H1 (cell line): ENCODE measurements around the gene SCPEP1. TPM values are rescaled to one million over a fixed set of nuclear protein-coding genes. Genes with fewer than 3 reads are reported as not detected.

ENCODE experiments used
- CTCF ChIA-PET: fragments of 300-600 bp; sonication (Branson Sonifier 250); formaldehyde crosslinking; loops from one replicate; lab custom pipeline; 2021; ENCODE audit not compliant: partially characterized antibody; lab: Charles Lee
- POLR2A ChIA-PET: fragments of 300-600 bp; sonication (Branson Sonifier 250); formaldehyde crosslinking; loops from one replicate; lab custom pipeline; 2021; ENCODE audit warnings: inconsistent platforms; ENCODE audit not compliant: partially characterized antibody; lab: Charles Lee
- DNase-seq, 2 experiments: peaks; one replicate each; pipeline versions ENCODE4 v3.0.0 to v3.0.0-alpha.2; 2010 to 2022; ENCODE audit warnings: low spot score in 2 of 2, low read depth in 1 of 2, mixed read lengths in 1 of 2
- FAIRE-seq: peaks from 2 replicates; lab custom pipeline; 2011; peaks lifted over from hg19 to GRCh38; lab: Jason Lieb, UNC
- H2AFZ ChIP-seq: 2 replicates; pipeline ENCODE4 v1.8.1; 2012; ENCODE audit warnings: low read length, inconsistent platforms
- H2AK5ac ChIP-seq: 2 replicates; pipeline ENCODE4 v1.6.1; 2013; ENCODE audit warnings: low read depth, low read length
- H2BK120ac ChIP-seq: replicated peaks from 2 replicates; pipeline ENCODE3; 2013; ENCODE audit warnings: low read depth, low read length, inconsistent platforms
- H2BK12ac ChIP-seq: 2 replicates; pipeline ENCODE4 v1.6.1; 2013; ENCODE audit warnings: low read depth, low read length
- H2BK15ac ChIP-seq: 2 replicates; pipeline ENCODE4 v1.6.1; 2013; ENCODE audit warnings: low read length
- H2BK20ac ChIP-seq: 2 replicates; pipeline ENCODE4 v1.6.1; 2013; ENCODE audit warnings: low read length
- H2BK5ac ChIP-seq: 2 replicates; pipeline ENCODE4 v1.6.1; 2013; ENCODE audit warnings: low read depth, low read length
- H3K14ac ChIP-seq: 2 replicates; pipeline ENCODE4 v1.6.1; 2013; ENCODE audit warnings: inconsistent platforms; ENCODE audit not compliant: insufficient read length
- H3K18ac ChIP-seq: 2 replicates; pipeline ENCODE4 v1.6.1; 2013; ENCODE audit warnings: low read length; ENCODE audit errors: extremely low read depth
- H3K23ac ChIP-seq: 2 replicates; pipeline ENCODE4 v1.6.1; 2013; ENCODE audit warnings: inconsistent platforms; ENCODE audit not compliant: insufficient read length
- H3K23me2 ChIP-seq: 2 replicates; pipeline ENCODE4 v1.6.1; 2013; ENCODE audit warnings: low read depth, low read length
- H3K27ac ChIP-seq: 2 replicates; pipeline ENCODE4 v1.6.1; 2011; ENCODE audit warnings: low read depth, low read length, inconsistent platforms
- H3K27me3 ChIP-seq, 4 experiments: replicated peaks in 1 of 4; 1 replicate in 1 of 4; 2 replicates in 3 of 4; pipeline versions ENCODE4 v1.6.1 to v1.8.1; 2011 to 2013; ENCODE audit warnings: low read length in 3 of 4, mild to moderate bottlenecking in 3 of 4, inconsistent platforms in 2 of 4, mixed read lengths in 2 of 4, moderate library complexity in 1 of 4; ENCODE audit not compliant: control insufficient read depth in 3 of 4, insufficient read depth in 3 of 4; ENCODE audit errors: extremely low read depth in 1 of 4
- H3K36me3 ChIP-seq, 4 experiments: 2 replicates each; pipeline versions ENCODE4 v1.6.1 to v1.8.1; 2011 to 2013; ENCODE audit warnings: mild to moderate bottlenecking in 4 of 4, low read length in 3 of 4, moderate library complexity in 2 of 4, control low read depth in 1 of 4, inconsistent platforms in 1 of 4; ENCODE audit not compliant: insufficient read depth in 4 of 4, control insufficient read depth in 2 of 4
- H3K4ac ChIP-seq: replicated peaks from 2 replicates; pipeline ENCODE3; 2013; ENCODE audit warnings: low read length, low read depth, mixed read lengths, inconsistent platforms; ENCODE audit not compliant: insufficient read length
- H3K4me1 ChIP-seq, 4 experiments: replicated peaks in 1 of 4; 1 replicate in 1 of 4; 2 replicates in 3 of 4; pipeline versions ENCODE4 v1.6.1 to v1.8.1; 2011 to 2013; ENCODE audit warnings: low read length in 3 of 4, inconsistent platforms in 2 of 4, mixed read lengths in 1 of 4; ENCODE audit not compliant: insufficient read depth in 4 of 4, control insufficient read depth in 3 of 4
- H3K4me2 ChIP-seq, 2 experiments: 2 replicates each; pipeline versions ENCODE4 v1.6.1 to v1.8.1; 2011 to 2013; ENCODE audit warnings: low read depth in 2 of 2, low read length in 2 of 2, control low read depth in 1 of 2, inconsistent platforms in 1 of 2, mild to moderate bottlenecking in 1 of 2; ENCODE audit not compliant: insufficient read depth in 1 of 2
- H3K4me3 ChIP-seq, 4 experiments: fragments of 200-600, 300-600 bp in 1 of 4; sonication (generic), shearing (Covaris generic), sonication (Bioruptor Twin) in 1 of 4; 2 replicates each; pipeline versions ENCODE4 v1.5.1 to v1.8.1; 2011 to 2016; ENCODE audit warnings: low read length in 4 of 4, low read depth in 3 of 4, control low read depth in 2 of 4, inconsistent platforms in 2 of 4, mild to moderate bottlenecking in 2 of 4, mixed read lengths in 1 of 4, moderate library complexity in 1 of 4; ENCODE audit not compliant: insufficient read depth in 2 of 4; ENCODE audit errors: extremely low read depth in 1 of 4
- H3K56ac ChIP-seq: replicated peaks from 2 replicates; pipeline ENCODE3; 2013; ENCODE audit warnings: low read depth, mild to moderate bottlenecking, mixed read lengths, low read length, inconsistent platforms; ENCODE audit not compliant: insufficient read length
- H3K79me1 ChIP-seq: 2 replicates; pipeline ENCODE4 v1.6.1; 2013; ENCODE audit warnings: low read depth, low read length, control low read depth
- H3K79me2 ChIP-seq, 2 experiments: 2 replicates each; pipeline versions ENCODE4 v1.6.1 to v1.8.1; 2012 to 2013; ENCODE audit warnings: low read length in 2 of 2, mild to moderate bottlenecking in 2 of 2, inconsistent platforms in 1 of 2; ENCODE audit not compliant: insufficient read depth in 2 of 2, control insufficient read depth in 1 of 2
- H3K9ac ChIP-seq, 4 experiments: replicated peaks in 1 of 4; 1 replicate in 1 of 4; 2 replicates in 3 of 4; pipeline versions ENCODE4 v1.6.1 to v1.8.1; 2011 to 2013; ENCODE audit warnings: low read depth in 3 of 4, low read length in 3 of 4, control low read depth in 2 of 4, mild to moderate bottlenecking in 2 of 4, moderate library complexity in 2 of 4, inconsistent platforms in 1 of 4; ENCODE audit errors: extremely low read depth in 1 of 4
- H3K9me3 ChIP-seq, 2 experiments: 2 replicates each; pipeline versions ENCODE4 v1.6.1 to v1.8.1; 2012 to 2013; ENCODE audit warnings: mild to moderate bottlenecking in 2 of 2, moderate library complexity in 2 of 2, control low read depth in 1 of 2, inconsistent platforms in 1 of 2, low read depth in 1 of 2, low read length in 1 of 2, mixed read lengths in 1 of 2; ENCODE audit not compliant: insufficient read depth in 2 of 2
- H4K20me1 ChIP-seq, 2 experiments: replicated peaks in 1 of 2; 2 replicates each; pipeline versions ENCODE3 to v1.8.1; 2011 to 2013; ENCODE audit warnings: inconsistent platforms in 2 of 2, low read length in 2 of 2, mild to moderate bottlenecking in 1 of 2; ENCODE audit not compliant: insufficient read depth in 2 of 2, control insufficient read depth in 1 of 2
- H4K5ac ChIP-seq: 2 replicates; pipeline ENCODE4 v1.6.1; 2013; ENCODE audit warnings: low read length, low read depth, mixed read lengths, inconsistent platforms; ENCODE audit not compliant: insufficient read length
- H4K8ac ChIP-seq: 2 replicates; pipeline ENCODE4 v1.8.0; 2013; ENCODE audit warnings: mild to moderate bottlenecking, moderate library complexity, low read length, inconsistent platforms; ENCODE audit not compliant: insufficient read depth; ENCODE audit errors: extremely low read depth
- H4K91ac ChIP-seq: replicated peaks from 2 replicates; pipeline ENCODE3; 2013; ENCODE audit warnings: low read length, mixed read lengths, inconsistent platforms; ENCODE audit not compliant: insufficient read length
- EGR1 ChIP-seq: IDR thresholded peaks from 2 replicates; pipeline ENCODE4 v1.6.1; 2011; ENCODE audit warnings: low read depth, low read length, borderline replicate concordance
- HDAC6 ChIP-seq: IDR thresholded peaks from one replicate; pipeline ENCODE4 v1.7.1; 2012; ENCODE audit warnings: low read depth, mild to moderate bottlenecking, inconsistent platforms, low read length, moderate library complexity
- NANOG ChIP-seq: IDR thresholded peaks from 2 replicates; pipeline ENCODE4 v1.6.1; 2011; ENCODE audit warnings: low read length, low read depth, mild to moderate bottlenecking, inconsistent platforms; ENCODE audit not compliant: insufficient read depth, poor library complexity, severe bottlenecking
- PHF8 ChIP-seq: fragments of 200-600 bp; sonication (generic); conservative IDR thresholded peaks from 2 replicates; pipeline ENCODE4 v1.7.1; 2012; ENCODE audit warnings: low read depth, mild to moderate bottlenecking, inconsistent platforms, low read length, moderate library complexity
- TCF12 ChIP-seq: IDR thresholded peaks from 2 replicates; pipeline ENCODE4 v1.6.1; 2011; ENCODE audit warnings: low read depth, mild to moderate bottlenecking, low read length
- YY1 ChIP-seq: IDR thresholded peaks from 2 replicates; pipeline ENCODE4 v1.6.1; 2011; ENCODE audit warnings: low read depth, mild to moderate bottlenecking, low read length
- ZNF274 ChIP-seq: IDR thresholded peaks from 2 replicates; pipeline ENCODE4 v1.7.0; 2012; ENCODE audit warnings: low read length, borderline replicate concordance; ENCODE audit errors: extremely low read depth
- WGBS, 2 experiments: shearing (Covaris generic) in 1 of 2; methylation state at CpG; one replicate each; pipeline versions ENCODE4 v1.1.6 to v1.1.7; 2013 to 2015; ENCODE audit warnings: low lambda C conversion rate in 2 of 2, mixed read lengths in 2 of 2, inconsistent platforms in 1 of 2, low coverage in 1 of 2, missing lambda C conversion rate in 1 of 2; ENCODE audit not compliant: insufficient replicate concordance in 2 of 2, insufficient coverage in 1 of 2, insufficient read length in 1 of 2; ENCODE audit errors: extremely low coverage in 1 of 2, missing lambda C conversion rate in 1 of 2; 5-methylcytosine and 5-hydroxymethylcytosine counted together
- polyA plus RNA-seq, 7 experiments: library from polyadenylated mRNA; depleted of rRNA in 3 of 7; stranded (reverse) in 5 of 7; unstranded in 2 of 7; fragments of >200 nt in 5 of 7; fragments of 200-250 nt in 2 of 7; gene quantifications; 1 replicate in 5 of 7; 2 replicates in 1 of 7; 4 replicates in 1 of 7; pipeline versions ENCODE4 v1.2.1 to v1.2.3, GENCODE V29; 2011 to 2013; ENCODE audit warnings: missing spikeins in 2 of 7, mixed read lengths in 2 of 7
- total RNA-seq: library from RNA; stranded (reverse); fragmentation: NEBNext Ultra II Directional; extraction: Animal tissue kit (Norgen Biotek cat#: 25700); gene quantifications from 2 replicates; pipeline ENCODE4 v1.2.1, GENCODE V29; 2021

SCPEP1 gene
- total and polyA plus RNA-seq, 2 of the 8 experiments (the other 6 are each of a cell fraction or from before 2014, with no cell fraction given) = 30.7 to 52.6 TPM

GRCh38 chr17:57043276-57043675 lies 65.3 kb downstream of the SCPEP1 start:
- H3K4me2 ChIP-seq = no peak overlapping the region
- H3K18ac ChIP-seq = no peak overlapping the region
- no peaks in the 10 kb centered on the region for H3K23me2 ChIP-seq
- ChIA-PET CTCF (interaction anchor here (0.6 to 1.4 kb wide), 2 partner anchors 9 to 739 kb away, joined by 3 read pairs; no protein-coding TSS in a partner anchor), POLR2A (no interaction called here)
- no peak overlapping the region for H3K23ac ChIP-seq
- H2BK15ac ChIP-seq = no peak overlapping the region
- peaks cover 0 to 6% (median 4%) of the 10 kb centered on the region in 4 experiments; a peak in 3 of 7 replicates for H3K4me1 ChIP-seq
- H3K9ac ChIP-seq = no peak overlapping the region
- no peaks in the 10 kb centered on the region for H3K79me1 ChIP-seq
- no peak overlapping the region for H4K91ac ChIP-seq
- no peak for FAIRE-seq
- no peak overlapping the region for H4K8ac ChIP-seq
- no peaks in the 10 kb centered on the region for H3K79me2 ChIP-seq
- H3K27me3 ChIP-seq = no peaks in the 10 kb centered on the region
- H2AFZ ChIP-seq = no peak overlapping the region
- DNase-seq = no peak
- H2AK5ac ChIP-seq = no peak overlapping the region
- 82% methylated on average over 4 of the region's 4 CpGs; no CpG with 5 or more reads in 1 of the 2 experiments for WGBS, 2 experiments
- no peaks in the 10 kb centered on the region for H3K36me3 ChIP-seq
- H3K9me3 ChIP-seq = no peaks in the 10 kb centered on the region
- no peak overlapping the region for H2BK5ac ChIP-seq
- H4K5ac ChIP-seq = no peak overlapping the region
- H2BK12ac ChIP-seq = no peak overlapping the region
- no peaks in the 10 kb centered on the region for H4K20me1 ChIP-seq
- H3K27ac ChIP-seq = no peak overlapping the region
- no peak overlapping the region for H3K4me3 ChIP-seq
- H2BK120ac ChIP-seq = no peak overlapping the region
- no peak overlapping the region for H3K56ac ChIP-seq
- H2BK20ac ChIP-seq = no peak overlapping the region
- no peak overlapping the region for H3K14ac ChIP-seq
- TF ChIP-seq EGR1 = no peak
- TF ChIP-seq TCF12 = no peak
- TF ChIP-seq HDAC6 = no peak
- TF ChIP-seq YY1 = no peak
- no peak for TF ChIP-seq PHF8
- no peak for TF ChIP-seq NANOG
- TF ChIP-seq ZNF274 = no peak
- no peak overlapping the region for H3K4ac ChIP-seq
